Spleen (tissue), 11 donors: ENCODE data around the gene IL1R2. TPM values are rescaled to one million over a fixed set of nuclear protein-coding genes. Genes with fewer than 3 reads are reported as not detected.

Experiments used
- DNase-seq: peaks from one replicate; pipeline ENCODE4 v3.0.0-alpha.2; 2020
- H3K27ac ChIP-seq, 8 donors: fragments of 200-600 bp; sonication (generic) in 7 of 8; 1 replicate in 4 of 8; 2 replicates in 4 of 8; pipeline versions ENCODE4 v1.5.0 to v1.8.0; 2016 to 2021; ENCODE audit warnings: inconsistent platforms in 4 of 8, mild to moderate bottlenecking in 4 of 8, moderate library complexity in 1 of 8
- H3K27me3 ChIP-seq, 7 donors: fragments of 200-600 bp; sonication (generic) in 6 of 7; replicated peaks in 1 of 7; 1 replicate in 4 of 7; 2 replicates in 3 of 7; pipeline versions ENCODE4 v1.5.0 to v1.8.0; 2016 to 2021; ENCODE audit warnings: inconsistent platforms in 3 of 7, mild to moderate bottlenecking in 1 of 7
- H3K36me3 ChIP-seq, 6 donors: fragments of 200-600 bp; sonication (generic) in 5 of 6; 1 replicate in 4 of 6; 2 replicates in 2 of 6; pipeline versions ENCODE4 v1.5.0 to v1.8.0; 2016 to 2021; ENCODE audit warnings: inconsistent platforms in 2 of 6
- H3K4me1 ChIP-seq, 6 donors: fragments of 200-600 bp; sonication (generic) in 5 of 6; 1 replicate in 3 of 6; 2 replicates in 3 of 6; pipeline versions ENCODE4 v1.5.0 to v1.8.0; 2016 to 2021; ENCODE audit warnings: inconsistent platforms in 3 of 6
- H3K4me3 ChIP-seq, 8 donors: fragments of 200-600 bp; sonication (generic) in 7 of 8; 1 replicate in 4 of 8; 2 replicates in 4 of 8; pipeline versions ENCODE4 v1.5.0 to v1.8.0; 2016 to 2021; ENCODE audit warnings: inconsistent platforms in 4 of 8, mild to moderate bottlenecking in 4 of 8, moderate library complexity in 2 of 8
- H3K9me3 ChIP-seq, 8 donors: fragments of 200-600 bp; sonication (generic) in 7 of 8; 1 replicate in 4 of 8; 2 replicates in 4 of 8; pipeline versions ENCODE4 v1.5.0 to v1.8.0; 2016 to 2021; ENCODE audit warnings: inconsistent platforms in 4 of 8
- CTCF ChIP-seq, 11 experiments: fragments of 200-600 bp in 7 of 11; fragments of 450-650 bp in 4 of 11; sonication (generic) in 4 of 11; IDR thresholded peaks in 8 of 11; conservative IDR thresholded peaks in 3 of 11; 1 replicate in 7 of 11; 2 replicates in 4 of 11; pipeline versions ENCODE4 v1.4.0 to v1.8.0; 2016 to 2021; ENCODE audit warnings: antibody characterized with exemption in 11 of 11, inconsistent platforms in 4 of 11, mild to moderate bottlenecking in 1 of 11
- POLR2A ChIP-seq, 3 donors: fragments of 450-650 bp; IDR thresholded peaks; one replicate each; pipeline ENCODE4 v1.5.1; 2017; ENCODE audit warnings: antibody characterized with exemption in 3 of 3, mild to moderate bottlenecking in 1 of 3
- POLR2AphosphoS5 ChIP-seq, 3 donors: sonication (generic); formaldehyde crosslinking; IDR thresholded peaks; one replicate each; pipeline ENCODE4 v1.5.1; 2017; ENCODE audit warnings: antibody characterized with exemption in 3 of 3
- WGBS, 5 donors: extraction: QIAGEN DNeasy Blood & Tissue Kit in 3 of 5; methylation state at CpG; one replicate each; pipeline versions ENCODE4 v1.1.5 to v1.1.7; 2013 to 2018; 5-methylcytosine and 5-hydroxymethylcytosine counted together
- intact Hi-C: fragments of 100-400 bp; cut with DNase I; formaldehyde crosslinking; loops from one replicate; pipeline ENCODE4 v1.15.0; 2023; ENCODE audit warnings: low total_unique reads
- polyA plus RNA-seq, 3 donors: library from polyadenylated mRNA; stranded (reverse); fragments of 200-250 nt; gene quantifications; one replicate each; pipeline ENCODE4 v1.2.1, GENCODE V29; 2013
- total RNA-seq, 7 donors: library from RNA; depleted of rRNA in 3 of 7; stranded (reverse); fragments of >200 nt in 3 of 7; fragmentation: NEBNext Ultra II Directional in 4 of 7; extraction: Animal tissue kit (Norgen Biotek cat#: 25700) in 4 of 7; gene quantifications; one replicate each; pipeline versions ENCODE4 v1.1.0 to v1.2.1, GENCODE V29; 2016 to 2021
- donor health status: healthy with polysubstance abuse.
- donor health status: DM: no; HTN: no; CAD: no; lungs with moderate emphysema.
- donor health status: DM: no; HTN: no; CAD: no.
- donor health status: Bipolar disorder and iron deficiency.
- donor health status: healthy.
- donor health status: DM: no; HTN: no; CAD: no.
- donor health status: DM: yes; HTN: yes; CAD: no.

The IL1R2 gene
- total and polyA plus RNA-seq, 10 donors: 20.1 to 607 (median 116) TPM

GRCh38 chr2:102063487-102063911, 71.7 kb downstream of the IL1R2 start:
- WGBS, 5 donors: 27 to 46% (median 37%) methylated on average over 6 of the region's 6 CpGs
- Histone ChIP-seq H3K4me1 (peaks cover 5 to 52% (median 30%) of the 10 kb centered on the region in 6 donors), H3K27me3 (peaks cover 0 to 35% (median 0%) of the 10 kb centered on the region in 7 donors), H3K4me3 (peak overlapping the region in 1 of 8 donors; percentile 15), H3K36me3 (peaks cover 0 to 23% (median 0%) of the 10 kb centered on the region in 6 donors), H3K9me3 (no peaks in the 10 kb centered on the region), H3K27ac (peak overlapping the region in 7 of 8 donors; percentile 86 to 91 (median 89))
- intact Hi-C loops: no loop called here
- TF ChIP-seq CTCF (IDR thresholded peaks at IDR 0.05 in 8 of 11, conservative IDR thresholded peaks at IDR 0.05 in 3 of 11) (no peak), POLR2A (IDR thresholded peaks at IDR 0.05) (no peak), POLR2AphosphoS5 (IDR thresholded peaks at IDR 0.05) (peak in 2 of 3 donors; percentile 39 to 84)
- DNase-seq: no peak

GRCh38 chr2:102063941-102064678, 72.3 kb downstream of the IL1R2 start:
- TF ChIP-seq CTCF (IDR thresholded peaks at IDR 0.05 in 8 of 11, conservative IDR thresholded peaks at IDR 0.05 in 3 of 11) (no peak), POLR2AphosphoS5 (IDR thresholded peaks at IDR 0.05) (peak; percentile 84 to 87 (median 85))
- H3K36me3 ChIP-seq: peaks cover 0 to 18% (median 0%) of the 10 kb centered on the region in 6 donors
- peaks cover 5 to 56% (median 30%) of the 10 kb centered on the region in 6 donors for H3K4me1 ChIP-seq
- peak overlapping the region in 1 of 8 donors; percentile 15 for H3K4me3 ChIP-seq
- WGBS, 5 donors: 23 to 33% (median 28%) methylated on average over 7 to 9 of the region's 9 CpGs
- peaks cover 0 to 41% (median 0%) of the 10 kb centered on the region in 7 donors for H3K27me3 ChIP-seq
- DNase-seq: peak; percentile 86
- intact Hi-C loops: no loop called here
- H3K27ac ChIP-seq: peak overlapping the region in 7 of 8 donors; percentile 86 to 91 (median 89)
- H3K9me3 ChIP-seq: no peaks in the 10 kb centered on the region

GRCh38 chr2:102064679-102065674, 73.2 kb downstream of the IL1R2 start:
- Histone ChIP-seq H3K36me3 (peaks cover 0 to 17% (median 0%) of the 10 kb centered on the region in 6 donors), H3K4me3 (peak overlapping the region in 1 of 8 donors; percentile 15), H3K27ac (peak overlapping the region in 7 of 8 donors; percentile 86 to 91 (median 89)), H3K27me3 (peaks cover 0 to 48% (median 0%) of the 10 kb centered on the region in 7 donors), H3K4me1 (peaks cover 5 to 60% (median 30%) of the 10 kb centered on the region in 6 donors), H3K9me3 (no peaks in the 10 kb centered on the region)
- TF ChIP-seq POLR2AphosphoS5 (IDR thresholded peaks at IDR 0.05) (no peak), CTCF (IDR thresholded peaks at IDR 0.05 in 8 of 11, conservative IDR thresholded peaks at IDR 0.05 in 3 of 11) (no peak), POLR2A (IDR thresholded peaks at IDR 0.05) (no peak)
- DNase-seq: no peak
- intact Hi-C loops: no loop called here
- 73 to 85% (median 81%) methylated on average over 17 of the region's 17 CpGs for WGBS, 5 donors
